Panc1 (cell line): ENCODE data around the gene NECTIN1. TPM values are rescaled to one million over a fixed set of nuclear protein-coding genes. Genes with fewer than 3 reads are reported as not detected.

Source experiments
- ATAC-seq: fragments of 200-7000 bp; cut with Tn5 transposase; 2 replicates; pipeline ENCODE4 v1.9.1; 2020; ENCODE audit warnings: mild to moderate bottlenecking, moderate library complexity
- BruUV-seq: library from RNA; stranded (reverse); fragments of 400-500 nt; replicated peaks from 2 replicates; lab custom pipeline; 2021; lab: Mats Ljungman, UMichigan
- CTCF ChIA-PET: fragments of 300-600 bp; sonication (Branson Sonifier 250); formaldehyde crosslinking; loops from one replicate; lab custom pipeline; 2022; ENCODE audit warnings: antibody characterized with exemption; lab: Charles Lee
- POLR2A ChIA-PET: fragments of 300-600 bp; sonication (Branson Sonifier 250); formaldehyde crosslinking; loops from one replicate; lab custom pipeline; 2022; ENCODE audit warnings: antibody characterized with exemption; lab: Charles Lee
- DNase-seq: peaks from one replicate; pipeline ENCODE4 v3.0.0-alpha.2; 2010; ENCODE audit warnings: low read depth, low spot score
- H3K27ac ChIP-seq: 2 replicates; pipeline ENCODE4 v1.5.1; 2011; ENCODE audit warnings: mild to moderate bottlenecking, low read length, inconsistent platforms
- H3K27me3 ChIP-seq: fragments of 200-500 bp; sonication (Bioruptor generic); 2 replicates; pipeline ENCODE4 v1.6.0; 2014; ENCODE audit warnings: low read length, inconsistent platforms; ENCODE audit not compliant: control insufficient read depth, insufficient read depth
- H3K36me3 ChIP-seq: fragments of 200-500 bp; sonication (Bioruptor generic); 2 replicates; pipeline ENCODE4 v1.5.1; 2014; ENCODE audit warnings: inconsistent platforms, mild to moderate bottlenecking, low read length, moderate library complexity; ENCODE audit not compliant: control insufficient read depth, insufficient read depth
- H3K4me1 ChIP-seq: 2 replicates; pipeline ENCODE4 v1.5.1; 2011; ENCODE audit warnings: inconsistent platforms, mild to moderate bottlenecking, low read length, moderate library complexity; ENCODE audit not compliant: control insufficient read depth, insufficient read depth
- H3K4me3 ChIP-seq, 2 experiments: 2 replicates each; pipeline ENCODE4 v1.5.1; 2011 to 2012; ENCODE audit warnings: low read depth in 2 of 2, low read length in 2 of 2, mild to moderate bottlenecking in 2 of 2, inconsistent platforms in 1 of 2, moderate library complexity in 1 of 2
- H3K9me3 ChIP-seq: fragments of 200-500 bp; sonication (Bioruptor generic); 2 replicates; pipeline ENCODE4 v1.5.1; 2014; ENCODE audit warnings: low read depth, mild to moderate bottlenecking, inconsistent platforms, low read length, moderate library complexity; ENCODE audit not compliant: control insufficient read depth, insufficient read depth
- CTCF ChIP-seq: fragments of 450-650 bp; IDR thresholded peaks from 2 replicates; pipeline ENCODE4 v1.5.1; 2017; ENCODE audit warnings: mild to moderate bottlenecking
- POLR2AphosphoS5 ChIP-seq: IDR thresholded peaks from 2 replicates; pipeline ENCODE4 v1.6.1; 2012; ENCODE audit warnings: mild to moderate bottlenecking, low read depth, low read length, moderate library complexity
- REST ChIP-seq, 2 experiments: IDR thresholded peaks; 2 replicates each; pipeline ENCODE4 v1.6.1; 2011 to 2012; ENCODE audit warnings: low read depth in 2 of 2, control low read depth in 1 of 2, low read length in 1 of 2, mild to moderate bottlenecking in 1 of 2, moderate library complexity in 1 of 2; ENCODE audit not compliant: insufficient read depth in 1 of 2
- SIN3A ChIP-seq: IDR thresholded peaks from 2 replicates; pipeline ENCODE4 v1.6.1; 2012; ENCODE audit warnings: low read depth, mild to moderate bottlenecking, low read length, moderate library complexity, borderline replicate concordance; ENCODE audit not compliant: insufficient read depth
- TCF7L2 ChIP-seq: IDR thresholded peaks from 2 replicates; pipeline ENCODE4 v1.6.1; 2011; ENCODE audit warnings: mild to moderate bottlenecking, low read depth, low read length, inconsistent platforms
- in situ Hi-C: cut with HindIII; loops from 2 replicates; pipeline ENCODE4 v1.10.0; 2016; ENCODE audit warnings: low sequenced_read_pairs, low pct_unique_long_range_greater_than_20kb
- intact Hi-C: fragments of 100-400 bp; cut with micrococcal nuclease; formaldehyde crosslinking; loops from one replicate; pipeline ENCODE4 v1.10.0; 2022; ENCODE audit not compliant: unreplicated experiment
- total RNA-seq: library from RNA; stranded (reverse); gene quantifications from one replicate; pipeline ENCODE4 v1.2.1, GENCODE V29; 2021; ENCODE audit not compliant: unreplicated experiment

The NECTIN1 gene
- total RNA-seq, 1 experiment from 2014 or later: 14.6 TPM

- no TSS peak for BruUV-seq
- ATAC-seq (no peak), DNase-seq (no peak)
- H3K9me3 ChIP-seq: no peaks in the 10 kb centered on the region
- H3K36me3 ChIP-seq: no peaks in the 10 kb centered on the region
- ChIA-PET POLR2A (interaction anchor here (0.6 to 0.7 kb wide), 2 partner anchors 23 to 220 kb away, joined by 3 to 5 read pairs; no protein-coding TSS in a partner anchor), CTCF (interaction anchor here (0.6 to 1.4 kb wide), 2 partner anchors 444 to 520 kb away, joined by 3 to 6 read pairs; no protein-coding TSS in a partner anchor)
- intact Hi-C loops: loop anchor here (5.0 kb wide), 2 partner anchors 183 to 502 kb away; no protein-coding TSS in a partner anchor
- TF ChIP-seq CTCF: no peak
- no peak for TF ChIP-seq REST (IDR thresholded peaks at IDR 0.05; ENCODE audit: insufficient read depth in 1 of 2, low read depth in 2 of 2, low read length in 1 of 2)
- TF ChIP-seq POLR2AphosphoS5: no peak
- TF ChIP-seq TCF7L2: no peak
- TF ChIP-seq SIN3A: no peak
- H3K4me1 ChIP-seq: no peaks in the 10 kb centered on the region
- no peaks in the 10 kb centered on the region for H3K27me3 ChIP-seq
- in situ Hi-C loops: no loop called here
- H3K4me3 ChIP-seq: no peak overlapping the region
- no peak overlapping the region for H3K27ac ChIP-seq
Measured at GRCh38 chr11:119664701-119665420, 64.1 kb downstream of the NECTIN1 start.

GRCh38 chr11:119664063-119664572 lies 64.9 kb downstream of the NECTIN1 start:
- Histone ChIP-seq H3K9me3 (no peaks in the 10 kb centered on the region), H3K36me3 (no peaks in the 10 kb centered on the region), H3K27me3 (no peaks in the 10 kb centered on the region), H3K4me1 (no peaks in the 10 kb centered on the region), H3K4me3 (no peak overlapping the region), H3K27ac (no peak overlapping the region)
- in situ Hi-C loops: no loop called here
- no TSS peak for BruUV-seq
- ATAC-seq (no peak), DNase-seq (no peak)
- intact Hi-C loops: no loop called here
- TF ChIP-seq REST (IDR thresholded peaks at IDR 0.05; ENCODE audit: insufficient read depth in 1 of 2, low read depth in 2 of 2, low read length in 1 of 2) (no peak), POLR2AphosphoS5 (no peak), SIN3A (no peak), TCF7L2 (no peak), CTCF (no peak)
- CTCF ChIA-PET: interaction anchor here (0.6 to 1.4 kb wide), 4 partner anchors 66 to 521 kb away, joined by 3 to 6 read pairs (median 3); no protein-coding TSS in a partner anchor
- POLR2A ChIA-PET: no interaction called here
